Left ventricle myocardium inferior (tissue), 1 donor: ENCODE measurements around the gene ARL13B. TPM values are rescaled to one million over a fixed set of nuclear protein-coding genes. Genes with fewer than 3 reads are reported as not detected.
"Not testable (repeated sequence)": the region's sequence is repeated elsewhere in the genome, so short reads cannot be mapped to it uniquely, and the experiment has no call there.

Source experiments
- DNase-seq: peaks from one replicate; pipeline ENCODE4 v3.0.0-alpha.2; 2020
- H3K27ac ChIP-seq: fragments of 200-600 bp; replicated peaks from 2 replicates; pipeline ENCODE4 v1.8.0; 2021
- H3K27me3 ChIP-seq: fragments of 200-600 bp; 2 replicates; pipeline ENCODE4 v1.8.0; 2021; ENCODE audit warnings: low read depth
- H3K36me3 ChIP-seq: fragments of 200-600 bp; 2 replicates; pipeline ENCODE4 v1.8.0; 2021
- H3K4me1 ChIP-seq: fragments of 200-600 bp; 2 replicates; pipeline ENCODE4 v1.8.0; 2021
- H3K4me3 ChIP-seq: fragments of 200-600 bp; 2 replicates; pipeline ENCODE4 v1.8.0; 2021; ENCODE audit warnings: mild to moderate bottlenecking, moderate library complexity
- H3K9me3 ChIP-seq: fragments of 200-600 bp; replicated peaks from 2 replicates; pipeline ENCODE4 v1.8.0; 2021
- CTCF ChIP-seq: fragments of 200-600 bp; IDR thresholded peaks from 2 replicates; pipeline ENCODE4 v1.8.0; 2021; ENCODE audit warnings: antibody characterized with exemption, mild to moderate bottlenecking, borderline replicate concordance
- intact Hi-C: fragments of 100-400 bp; cut with micrococcal nuclease; formaldehyde crosslinking; loops from one replicate; pipeline ENCODE4 v1.11.0; 2022
- total RNA-seq: library from RNA; stranded (reverse); fragmentation: NEBNext Ultra II Directional; extraction: Animal tissue kit (Norgen Biotek cat#: 25700); gene quantifications from one replicate; pipeline ENCODE4 v1.2.1, GENCODE V29; 2021
- donor health status: DM: no; HTN: yes; CAD: no; lungs with severe emphysema.

Gene ARL13B
- total RNA-seq, 1 donor from 2014 or later: 5.6 TPM

- H3K4me3 ChIP-seq: no peak overlapping the region
- H3K27ac ChIP-seq: no peak overlapping the region
- H3K27me3 ChIP-seq: no peaks in the 10 kb centered on the region
Observed at GRCh38 chr3:94070341-94070911, 90.5 kb downstream of the ARL13B start.

GRCh38 chr3:94071713-94072284 is 91.8 kb downstream of the ARL13B start:
- intact Hi-C loops: no loop called here
- no peak for DNase-seq
- H3K9me3 ChIP-seq: no peaks in the 10 kb centered on the region

More at GRCh38 chr3:94070341-94070911, 90.5 kb downstream of the ARL13B start:
- no peaks in the 10 kb centered on the region for H3K9me3 ChIP-seq
- no peak for DNase-seq
- H3K36me3 ChIP-seq: peaks cover 16% of the 10 kb centered on the region
- TF ChIP-seq CTCF: no peak
- intact Hi-C loops: no loop called here
- H3K4me1 ChIP-seq: peaks cover 8% of the 10 kb centered on the region

GRCh38 chr3:94076055-94076454 is 96.1 kb downstream of the ARL13B start:
- H3K36me3 ChIP-seq: peaks cover 11% of the 10 kb centered on the region
- no peak for TF ChIP-seq CTCF
- no peak overlapping the region for H3K27ac ChIP-seq
- H3K9me3 ChIP-seq: no peaks in the 10 kb centered on the region
- intact Hi-C loops: no loop called here
- DNase-seq: no peak
- H3K4me3 ChIP-seq: no peak overlapping the region
- H3K4me1 ChIP-seq: peaks cover 7% of the 10 kb centered on the region
- no peaks in the 10 kb centered on the region for H3K27me3 ChIP-seq

More at GRCh38 chr3:94071713-94072284, 91.8 kb downstream of the ARL13B start:
- H3K27me3 ChIP-seq: no peaks in the 10 kb centered on the region
- no peaks in the 10 kb centered on the region for H3K4me1 ChIP-seq
- H3K27ac ChIP-seq: no peak overlapping the region
- H3K36me3 ChIP-seq: peaks cover 22% of the 10 kb centered on the region
- TF ChIP-seq CTCF: no peak
- H3K4me3 ChIP-seq: no peak overlapping the region

GRCh38 chr3:94080552-94080951 is 100.6 kb downstream of the ARL13B start:
- DNase-seq, H3K27me3 ChIP-seq, H3K27ac ChIP-seq, H3K4me1 ChIP-seq, H3K4me3 ChIP-seq, H3K9me3 ChIP-seq, intact Hi-C loops: not testable (repeated sequence)
- H3K36me3 ChIP-seq: peaks cover 20% of the 10 kb centered on the region

- intact Hi-C loops: no loop called here
- Histone ChIP-seq H3K4me3 (no peak overlapping the region), H3K4me1 (peaks cover 7% of the 10 kb centered on the region), H3K36me3 (peaks cover 21% of the 10 kb centered on the region), H3K9me3 (no peaks in the 10 kb centered on the region), H3K27ac (no peak overlapping the region), H3K27me3 (no peaks in the 10 kb centered on the region)
- TF ChIP-seq CTCF: no peak
- no peak for DNase-seq
Observed at GRCh38 chr3:94081884-94082283, 101.9 kb downstream of the ARL13B start.

GRCh38 chr3:94082391-94082937 is 102.5 kb downstream of the ARL13B start:
- Histone ChIP-seq H3K27ac (no peak overlapping the region), H3K4me3 (no peak overlapping the region), H3K36me3 (peaks cover 21% of the 10 kb centered on the region), H3K27me3 (no peaks in the 10 kb centered on the region), H3K9me3 (no peaks in the 10 kb centered on the region), H3K4me1 (peaks cover 7% of the 10 kb centered on the region)
- DNase-seq: no peak
- TF ChIP-seq CTCF: no peak
- intact Hi-C loops: no loop called here
